Activated effector memory CD4-positive, alpha-beta T cell treated with Interleukin-2 at 50 U/mL for 16 hours (primary cell): ENCODE measurements around the gene ZNF814.
"Not testable (repeated sequence)": the region's sequence is repeated elsewhere in the genome, so short reads cannot be mapped to it uniquely, and the experiment has no call there.

ENCODE experiments used
- DNase-seq: peaks from one replicate; pipeline ENCODE4 v3.0.0-alpha.2; 2020

ZNF814 gene

DNA sequence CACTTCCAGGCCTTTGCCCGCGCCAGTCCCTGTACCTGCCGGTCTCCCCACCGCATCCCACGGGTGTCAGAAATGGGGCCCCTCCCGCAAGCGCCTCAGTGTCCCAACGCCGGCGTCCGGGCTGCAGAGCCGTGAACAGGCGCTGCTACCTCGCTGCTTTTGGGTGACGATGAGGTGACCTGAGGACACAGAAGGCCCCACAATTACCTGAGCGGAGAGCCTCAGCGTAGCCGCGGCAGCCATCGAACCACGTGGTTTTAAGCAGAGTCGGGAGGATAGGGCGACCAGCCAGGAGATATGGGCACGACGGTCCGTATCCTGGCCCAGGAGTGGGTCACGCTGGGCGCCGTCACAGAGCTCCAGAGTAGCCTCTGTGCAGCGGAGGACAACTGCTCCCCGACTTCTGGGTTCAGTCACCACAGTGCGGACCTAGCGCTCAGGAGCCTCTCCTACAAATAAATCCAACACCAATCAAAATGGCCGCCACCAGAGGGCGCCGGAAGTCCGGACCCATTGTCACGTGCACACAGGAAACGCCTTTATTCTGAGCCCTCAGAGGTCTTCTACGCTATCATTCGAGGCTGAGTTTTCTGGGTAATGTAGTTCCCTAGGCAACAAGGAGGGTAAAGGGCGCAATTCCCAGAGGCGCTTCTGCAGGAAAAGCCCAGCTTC, at the start of gene ZNF814:
TSS of gene ZNF814 (minus strand) at position 478 of the 672 bp plus-strand sequence. CDS start at position 243, 235 bp downstream.
- peak; percentile 73 for DNase-seq

DNA sequence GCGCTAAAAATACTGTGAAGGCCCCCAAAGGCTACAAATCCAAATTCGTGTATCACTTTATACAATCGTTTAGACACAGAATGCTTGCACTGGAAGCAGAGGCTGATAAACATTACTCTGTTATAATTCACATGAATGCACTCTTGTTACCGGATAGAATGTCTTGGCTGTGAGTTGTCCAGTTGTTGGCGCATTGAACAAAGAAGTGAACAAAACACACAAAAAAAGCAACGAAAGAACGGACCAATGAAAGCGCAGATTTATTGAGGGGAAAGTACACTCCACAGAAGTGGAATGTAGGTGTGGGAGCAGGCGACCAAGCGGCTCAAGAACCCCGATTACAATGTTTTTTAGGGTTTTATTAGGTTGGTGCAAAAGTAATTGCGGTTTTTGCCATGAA, 46.9 kb upstream of the ZNF814 start:
- DNase-seq, result no peak

DNA sequence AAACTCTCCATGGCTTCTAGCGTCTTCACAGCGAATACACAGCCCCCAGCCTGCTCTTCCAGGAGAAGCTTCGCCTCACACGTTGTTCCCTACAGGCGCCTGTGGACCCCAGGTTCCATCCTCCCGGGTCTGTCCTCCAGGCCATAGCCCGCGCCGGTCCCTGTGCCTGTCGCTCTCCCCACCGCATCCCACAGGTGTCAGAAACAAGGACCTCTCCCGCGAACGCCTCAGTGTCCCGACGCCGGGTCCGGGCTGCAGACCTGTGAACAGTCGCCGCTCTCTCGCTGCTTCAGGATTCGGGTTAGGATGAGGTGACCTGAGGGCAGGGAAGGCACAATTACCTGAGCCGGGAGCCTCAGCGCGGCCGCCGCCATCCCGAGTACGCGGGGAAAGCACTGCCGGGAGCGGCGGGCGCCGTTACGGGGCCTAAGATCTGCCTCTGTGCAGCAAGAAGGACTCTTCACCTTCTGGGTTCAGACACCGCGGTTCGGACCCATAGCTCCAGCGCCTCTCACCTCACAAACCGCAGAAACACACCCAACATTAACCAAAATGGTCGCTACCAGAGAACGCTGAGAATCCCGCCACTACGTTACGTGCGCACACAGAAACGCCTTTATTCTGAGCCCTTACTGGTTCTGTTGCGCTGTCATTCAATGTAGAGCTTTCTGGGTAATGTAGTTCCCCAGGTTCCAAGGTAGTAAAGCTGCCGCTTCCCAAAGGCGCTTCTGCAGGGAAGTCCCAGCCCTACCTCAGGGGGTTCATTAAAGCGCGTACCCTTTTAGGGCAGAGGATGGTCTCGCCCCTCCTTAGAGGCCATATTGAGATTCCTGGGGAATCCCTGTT, 46.2 kb upstream of the ZNF814 start, which contains the start of gene ZNF418:
TSS of gene ZNF418 (minus strand) at position 583 of the 846 bp plus-strand sequence. CDS start 1,580 bp downstream, outside the sequence.
- peak; percentile 14 for DNase-seq

DNA sequence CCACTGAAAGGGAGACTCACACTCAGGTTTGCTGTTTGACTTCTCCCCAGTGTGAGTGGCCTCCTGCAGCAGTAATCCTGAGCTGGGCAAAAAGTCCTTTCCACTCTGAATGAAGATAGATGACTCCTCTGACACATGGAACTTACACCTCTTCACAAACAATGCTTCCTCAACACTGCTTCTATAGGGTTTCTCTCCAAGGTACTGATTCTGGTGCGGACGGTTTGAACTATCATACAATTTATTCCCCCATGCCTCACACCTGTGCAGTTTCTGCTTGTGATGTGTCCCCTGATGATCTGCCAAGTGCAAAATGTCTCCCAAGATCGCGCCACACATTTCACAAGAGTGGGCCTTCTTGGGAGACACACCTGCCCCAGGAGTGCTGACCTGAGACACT, 38.8 kb upstream of the ZNF814 start:
- no peak for DNase-seq

DNA sequence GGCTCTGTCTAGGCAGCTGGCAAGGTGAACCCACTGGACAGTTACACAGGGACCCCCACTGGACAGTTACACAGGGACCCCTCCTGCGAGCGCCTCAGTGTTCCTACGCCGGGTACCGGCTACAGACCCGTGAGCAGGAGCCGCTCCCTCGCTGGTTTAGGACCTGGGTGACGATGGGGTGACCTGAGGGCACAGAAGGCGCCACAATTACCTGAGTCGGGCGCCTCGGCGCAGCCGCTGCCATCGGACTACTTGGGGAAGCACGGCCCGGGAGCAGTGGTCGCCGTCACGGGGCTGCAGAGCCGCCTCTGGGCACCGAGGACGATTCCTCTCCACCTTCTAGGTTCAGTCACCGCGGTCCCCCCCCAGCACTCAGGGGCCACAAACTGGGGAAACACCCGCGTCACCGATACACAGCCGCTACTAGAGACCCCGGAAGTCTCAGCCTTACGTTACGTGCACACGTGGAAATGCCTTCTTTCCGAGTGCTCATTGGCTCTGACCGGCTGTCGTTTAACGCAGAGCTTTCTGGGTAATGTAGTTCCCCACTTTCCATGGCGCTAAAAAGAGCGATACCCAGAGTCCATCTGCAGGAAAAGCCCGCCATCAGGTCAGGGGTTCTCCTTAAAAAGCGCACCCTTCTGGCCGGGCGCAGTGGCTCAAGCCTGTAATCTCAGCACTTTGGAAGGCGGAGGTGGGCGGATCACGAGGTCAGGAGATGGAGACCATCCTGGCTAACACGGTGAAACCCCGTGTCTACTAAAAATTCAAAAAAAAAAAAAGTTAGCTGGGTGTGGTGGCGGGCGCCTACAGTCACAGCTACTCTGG, 27.5 kb upstream of the ZNF814 start, which contains the start of gene ZNF417:
TSS of gene ZNF417 (minus strand) at position 425 of the 828 bp plus-strand sequence. CDS start at position 244, 181 bp downstream.
- DNase-seq, result peak; percentile 73

DNA sequence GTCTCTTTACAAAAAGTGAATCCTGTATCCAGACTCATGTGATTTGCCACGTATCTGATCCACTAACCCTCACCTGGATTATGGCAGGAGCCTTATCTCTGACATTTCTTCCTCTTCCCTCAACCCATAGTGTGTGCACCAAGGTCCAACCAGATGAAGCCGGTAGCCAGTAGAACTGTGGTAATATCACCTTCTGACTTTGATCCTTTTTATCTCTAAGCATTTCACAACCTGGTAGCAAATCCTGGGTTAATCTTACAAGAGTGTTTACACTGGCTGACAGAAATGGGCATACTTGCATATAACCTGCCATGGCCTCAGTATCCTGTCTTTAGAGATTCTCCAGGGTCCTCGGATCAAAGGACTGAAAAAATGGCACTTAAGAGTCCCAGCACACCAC, 25.7 kb upstream of the ZNF814 start:
- no peak for DNase-seq

DNA sequence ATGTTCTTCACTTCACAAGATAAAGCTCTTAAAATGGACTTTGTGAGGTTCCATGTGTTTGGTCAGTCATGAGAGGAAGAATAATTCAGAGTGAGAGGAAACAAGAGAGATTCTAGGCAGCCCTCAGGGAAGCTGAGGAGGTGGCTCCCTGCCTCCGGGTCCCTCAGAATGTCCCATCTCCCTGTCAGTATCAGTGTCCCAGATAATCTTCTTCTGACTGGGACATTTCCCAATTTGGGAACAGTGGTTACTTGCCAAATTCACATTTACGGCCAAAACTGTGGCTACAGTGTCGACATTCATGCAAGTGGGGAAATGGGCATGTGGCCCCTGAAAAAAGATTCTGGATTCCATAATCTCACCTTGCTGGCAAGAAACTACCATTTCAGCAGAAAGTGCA, 18.6 kb upstream of the ZNF814 start:
- DNase-seq, result no peak

DNA sequence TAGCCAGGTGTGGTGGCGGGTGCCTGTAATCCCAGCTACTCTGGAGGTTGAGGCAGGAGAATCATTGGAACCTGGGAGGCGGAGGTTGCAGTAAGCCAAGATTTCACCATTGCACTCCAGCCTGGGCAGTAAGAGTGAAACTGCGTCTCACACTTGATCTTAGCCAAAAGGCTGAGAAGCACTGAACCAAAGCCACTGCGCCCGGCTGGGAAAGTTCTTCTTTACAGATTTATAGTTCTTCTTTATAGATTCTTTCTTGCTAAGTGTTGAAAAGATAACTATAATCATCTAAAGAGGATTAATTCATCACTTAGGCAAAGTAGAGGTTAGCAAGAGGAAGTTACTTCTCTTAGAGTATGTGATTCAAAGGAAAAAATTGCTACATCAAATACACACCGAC, 16.4 kb upstream of the ZNF814 start:
- no peak for DNase-seq

DNA sequence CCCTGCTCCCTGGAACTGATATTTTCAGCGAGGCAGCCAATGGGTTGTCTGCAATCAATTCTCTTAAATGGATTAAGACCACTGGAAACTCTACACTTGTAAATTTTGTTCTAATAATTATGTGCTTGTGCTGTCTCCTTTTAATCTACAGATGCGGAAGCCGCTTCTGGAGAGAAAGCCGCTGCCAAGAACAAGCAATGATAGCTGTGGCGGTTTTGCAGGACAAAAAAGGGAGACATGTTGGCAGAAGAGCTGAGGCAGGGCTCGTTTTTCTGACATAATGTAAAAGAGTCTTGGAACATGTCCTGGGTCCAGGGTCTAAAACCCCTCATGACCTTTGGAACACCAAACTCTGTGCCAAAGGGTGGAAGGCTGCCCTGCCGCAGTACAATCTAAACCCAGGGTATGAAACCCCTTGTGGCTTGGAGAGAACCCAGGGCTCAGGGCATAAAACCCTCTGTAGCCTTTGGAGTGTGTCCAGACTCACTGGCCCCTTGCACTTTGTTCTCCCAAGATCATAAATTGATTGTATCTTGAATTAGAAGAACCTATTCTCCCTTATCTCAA, 14.9 kb upstream of the ZNF814 start:
- no peak for DNase-seq

DNA sequence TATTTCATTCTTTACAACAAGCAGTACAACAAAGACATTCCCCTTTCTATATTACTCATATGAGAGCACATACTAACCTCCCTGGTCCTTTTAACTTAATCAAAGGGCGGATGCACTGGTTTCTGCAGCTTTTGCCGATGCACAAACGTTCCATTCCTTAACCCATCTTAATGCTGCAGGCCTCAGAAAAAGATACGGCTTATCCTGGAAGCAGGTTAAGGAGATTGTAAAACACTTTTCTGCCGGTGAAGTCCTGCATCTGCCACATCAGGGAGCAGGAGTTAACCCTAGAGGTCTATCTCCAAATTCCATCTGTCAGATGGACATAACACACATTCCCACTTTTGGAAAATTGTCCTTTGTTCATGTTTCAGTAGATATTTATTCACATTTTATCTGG, 11.5 kb upstream of the ZNF814 start:
- DNase-seq, result no peak

DNA sequence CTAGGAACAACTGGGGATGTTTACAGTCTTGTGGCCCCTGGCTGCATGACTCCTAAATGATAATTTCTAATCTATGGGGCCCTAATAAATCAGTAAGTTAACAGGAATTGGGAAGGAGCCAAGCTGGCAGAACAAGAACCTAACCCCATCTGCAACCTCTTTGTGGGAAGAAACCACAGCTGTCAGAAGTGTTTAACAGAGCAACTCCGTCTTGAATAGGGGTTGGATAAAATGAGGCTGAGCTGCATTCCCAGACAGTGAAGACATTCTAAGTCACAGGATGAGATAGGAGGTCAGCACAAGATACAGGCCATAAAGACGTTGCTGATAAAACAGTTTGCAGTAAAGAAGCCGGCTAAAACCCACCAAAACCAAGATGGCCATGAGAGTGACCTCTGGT, 1.9 kb upstream of the ZNF814 start:
- DNase-seq, result not testable (repeated sequence)

DNA sequence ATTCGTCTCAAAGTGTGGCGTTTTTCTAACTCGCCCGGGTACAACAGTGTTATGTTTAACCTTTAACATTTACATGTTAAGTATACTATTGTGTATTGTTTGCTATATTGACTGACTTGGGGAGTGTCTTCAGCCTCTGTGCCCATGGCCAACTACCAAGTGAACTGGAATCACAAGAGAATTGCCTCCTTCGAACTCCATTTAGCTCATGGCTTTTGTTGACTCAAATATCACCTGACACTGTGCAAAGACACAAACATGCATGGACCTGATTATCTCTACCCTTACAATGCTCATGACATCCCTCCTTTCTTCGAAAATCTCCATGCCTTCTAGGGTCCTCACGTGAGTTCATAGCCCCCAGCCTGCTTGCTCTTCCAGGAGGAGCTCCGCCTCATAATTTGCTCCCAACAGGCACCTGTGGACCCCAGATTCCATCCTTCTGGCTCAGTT, 704 bp downstream of the ZNF814 start:
- DNase-seq, result no peak

DNA sequence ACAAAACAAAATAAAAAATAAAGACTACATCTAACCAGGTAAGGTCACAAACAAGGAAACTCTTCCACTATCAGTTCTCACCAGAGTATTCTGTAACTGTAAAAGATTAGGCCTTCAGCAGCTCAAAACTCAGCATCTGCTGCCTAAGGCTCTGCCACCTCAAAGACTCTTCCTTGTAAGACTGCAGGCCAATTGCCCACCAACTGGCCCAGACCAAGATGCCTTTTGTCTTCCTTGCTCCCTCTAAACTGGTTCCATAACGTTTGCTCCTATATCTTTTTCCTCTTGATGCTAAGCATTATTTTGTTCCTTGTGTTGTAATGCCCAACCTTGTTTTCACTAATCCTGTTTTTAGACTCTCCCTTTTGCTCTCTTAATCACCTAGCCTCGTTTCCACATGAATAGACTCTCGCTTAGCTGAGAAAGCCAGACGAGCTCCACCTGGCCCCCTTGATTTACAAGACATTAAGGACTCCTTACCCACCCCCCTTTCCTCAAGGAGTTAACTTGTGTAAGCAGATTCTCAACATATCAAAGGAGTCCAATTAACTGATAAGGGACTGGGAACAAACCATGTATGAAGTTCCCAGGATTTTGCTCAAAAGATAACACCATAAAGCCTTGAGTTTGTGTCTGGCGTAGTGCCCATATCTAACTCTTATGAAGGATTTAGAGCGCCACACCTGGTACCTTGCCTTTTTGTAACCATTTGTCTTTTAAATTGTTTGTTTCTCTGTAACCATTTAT, 1.5 kb downstream of the ZNF814 start:
- no peak for DNase-seq

DNA sequence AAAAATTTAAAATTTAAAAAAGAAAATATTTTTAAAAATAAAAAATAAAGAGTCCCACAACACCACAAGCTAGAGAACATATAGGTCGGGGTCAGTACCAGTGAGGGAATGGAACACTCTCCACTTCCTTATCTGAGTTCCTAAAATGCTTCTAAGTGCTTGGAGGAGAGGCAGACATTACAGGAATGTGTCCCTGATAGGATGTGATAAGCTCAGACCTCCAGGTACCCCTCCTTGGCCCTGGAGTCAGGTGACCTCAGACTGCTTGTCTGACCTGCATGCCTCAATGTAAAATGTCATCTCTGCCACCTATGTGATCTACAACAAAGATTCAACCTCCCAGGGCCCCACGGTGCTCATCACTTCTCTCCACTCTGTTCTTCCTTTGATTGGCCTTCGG, 2.8 kb downstream of the ZNF814 start:
- DNase-seq, result no peak

DNA sequence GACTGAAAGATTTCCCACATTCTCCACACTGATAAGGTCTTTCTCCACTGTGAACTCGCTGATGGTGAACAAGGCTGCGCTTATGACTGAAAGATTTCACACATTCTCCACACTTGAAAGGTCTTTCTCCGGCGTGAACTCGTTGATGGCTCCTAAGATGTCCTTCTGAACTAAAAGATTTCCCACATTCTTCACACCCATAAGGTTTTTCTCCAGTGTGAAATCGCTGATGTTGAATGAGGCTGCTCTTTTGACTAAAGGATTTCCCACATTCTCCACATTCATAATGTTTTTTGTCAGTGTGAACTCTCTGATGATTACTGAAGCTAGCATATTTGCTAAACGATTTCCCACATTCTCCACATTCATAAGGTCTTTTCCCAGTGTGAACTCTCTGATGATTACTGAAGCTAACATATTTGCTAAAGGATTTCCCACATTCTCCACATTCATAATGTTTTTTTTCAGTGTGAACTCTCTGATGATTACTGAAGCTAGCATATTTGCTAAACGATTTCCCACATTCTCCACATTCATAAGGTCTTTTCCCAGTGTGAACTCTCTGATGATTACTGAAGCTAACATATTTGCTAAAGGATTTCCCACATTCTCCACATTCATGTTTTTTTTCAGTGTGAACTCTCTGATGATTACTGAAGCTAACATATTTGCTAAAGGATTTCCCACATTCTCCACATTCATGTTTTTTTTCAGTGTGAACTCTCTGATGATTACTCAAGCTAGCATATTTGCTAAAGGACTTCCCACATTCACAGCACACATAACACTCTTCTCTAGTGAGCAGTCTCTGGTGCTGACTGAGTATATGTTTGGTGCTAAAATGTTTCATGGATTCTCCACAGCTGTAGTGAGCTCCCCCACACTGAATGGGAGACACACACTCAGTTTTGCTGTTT, 14.7 kb downstream of the ZNF814 start:
- not testable (repeated sequence) for DNase-seq

DNA sequence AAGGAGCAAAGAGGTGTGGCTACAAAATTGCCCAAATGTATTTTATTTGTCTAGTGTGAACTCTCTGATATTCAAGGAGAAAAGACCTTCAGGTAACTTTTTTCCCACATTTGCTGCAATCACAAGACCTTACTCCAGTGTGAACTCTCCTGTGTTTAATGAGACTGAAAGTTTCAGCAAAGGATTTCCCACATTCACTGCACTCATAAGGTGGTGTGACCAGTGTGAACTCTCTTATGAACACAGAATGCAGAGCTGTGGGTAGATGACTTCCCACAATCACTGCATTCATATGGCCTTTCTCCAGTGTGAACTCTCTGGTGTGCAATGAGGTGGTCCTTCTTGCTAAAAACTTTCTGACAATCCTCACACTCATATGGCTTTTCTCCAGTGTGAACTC, 16.4 kb downstream of the ZNF814 start:
- DNase-seq, result no peak

DNA sequence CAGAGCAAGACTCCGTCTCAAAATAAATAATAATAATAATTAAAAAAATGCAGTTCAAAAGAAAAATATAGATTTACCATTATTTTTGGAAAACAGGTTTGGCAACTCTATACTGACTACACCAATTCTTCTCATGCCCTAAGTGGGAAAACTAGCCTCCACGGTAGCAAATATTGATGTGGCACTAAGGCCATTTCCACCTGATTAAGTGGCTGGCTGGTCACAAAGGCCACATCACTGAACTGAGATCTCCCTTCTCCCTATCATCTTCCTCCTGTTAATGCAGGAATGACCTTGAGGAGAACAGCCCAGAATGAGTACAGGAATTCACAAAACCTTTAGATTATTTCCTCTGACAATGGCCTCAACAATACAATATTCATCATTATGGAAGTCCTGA, 18.6 kb downstream of the ZNF814 start:
- DNase-seq, result no peak

DNA sequence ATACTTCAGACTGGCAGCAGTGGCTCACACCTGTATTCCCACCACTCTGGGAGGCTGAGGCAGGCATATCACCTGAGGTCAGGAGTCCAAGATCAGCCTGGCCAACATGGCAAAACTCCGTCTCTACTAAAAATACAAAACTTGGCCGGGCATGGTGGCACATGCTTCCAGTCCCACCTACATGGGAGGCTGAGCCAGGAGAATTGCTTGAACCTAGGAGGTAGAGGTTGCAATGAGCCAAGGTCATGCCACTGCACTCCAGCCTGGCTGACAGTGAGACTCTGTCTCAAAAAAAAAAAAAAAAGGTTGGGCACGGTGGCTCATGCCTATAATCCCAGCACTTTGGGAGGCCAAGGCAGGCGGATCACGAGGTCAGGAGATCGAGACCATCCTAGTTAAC, 19.2 kb downstream of the ZNF814 start:
- DNase-seq, result not testable (repeated sequence)

DNA sequence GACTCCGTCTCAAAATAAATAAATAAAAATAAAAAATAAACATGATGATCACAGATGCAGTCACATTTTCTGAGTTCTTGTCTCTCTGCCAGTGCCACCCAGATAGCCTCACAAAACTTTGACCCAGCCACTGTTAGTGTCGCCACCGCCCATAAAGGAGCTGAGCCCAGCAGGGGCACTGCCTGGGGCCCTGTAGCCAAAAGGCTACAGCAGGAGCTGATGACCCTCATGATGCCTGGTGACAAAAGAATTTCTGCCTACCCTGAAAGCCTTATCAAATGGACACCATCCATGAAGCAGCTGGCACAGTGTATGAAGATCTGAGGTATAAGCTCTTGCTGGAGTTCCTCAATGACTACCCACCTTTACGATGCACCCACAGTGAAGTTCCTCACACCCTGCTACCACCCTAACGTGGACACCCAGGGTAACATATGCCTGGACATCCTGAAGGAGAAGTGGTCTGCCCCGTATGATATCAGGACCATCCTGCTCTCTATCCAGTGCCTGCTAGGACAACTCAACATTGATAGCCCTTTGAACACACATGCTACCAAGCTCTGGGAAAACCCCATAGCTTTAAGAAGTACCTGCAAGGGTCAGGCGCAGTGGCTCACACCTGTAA, 20.9 kb downstream of the ZNF814 start:
- DNase-seq, result no peak

DNA sequence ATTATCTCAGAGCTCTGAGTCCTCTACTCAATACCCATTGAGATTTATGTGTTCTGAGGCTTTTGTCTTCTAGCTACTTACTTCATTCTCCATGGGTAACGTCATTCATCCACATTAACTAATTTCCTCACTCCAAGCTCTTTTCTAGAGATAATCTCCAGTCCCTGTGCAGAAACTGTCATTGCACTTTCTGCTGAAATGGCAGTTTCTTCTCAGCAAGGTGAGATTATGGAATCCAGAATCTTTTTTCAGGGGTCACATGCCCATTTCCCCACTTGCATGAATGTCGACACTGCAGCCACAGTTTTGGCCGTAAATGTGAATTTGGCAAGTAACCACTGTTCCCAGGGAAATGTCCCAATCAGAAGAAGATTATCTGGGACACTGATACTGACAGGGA, 26.5 kb downstream of the ZNF814 start:
- not testable (repeated sequence) for DNase-seq
